Cardiac fibroblast (primary cell): ENCODE results near the gene ST7.
"Not testable (repeated sequence)": the region's sequence is repeated elsewhere in the genome, so short reads cannot be mapped to it uniquely, and the experiment has no call there.

Source experiments
- DNase-seq, 2 donors: peaks; one replicate each; pipeline versions ENCODE4 v3.0.0 to v3.0.0-alpha.2; 2010; ENCODE audit warnings: low read depth in 2 of 2
- H3K4me3 ChIP-seq, 2 donors: replicated peaks in 1 of 2; 1 replicate in 1 of 2; 2 replicates in 1 of 2; pipeline ENCODE4 v1.5.1; 2011; ENCODE audit warnings: low read depth in 2 of 2, low read length in 2 of 2, mild to moderate bottlenecking in 2 of 2, moderate library complexity in 1 of 2
- TF ChIP-seq, protein P1 (sequence below): IDR thresholded peaks from one replicate; pipeline ENCODE4 v1.5.1; 2011; ENCODE audit warnings: low read depth, mild to moderate bottlenecking, low read length, inconsistent platforms

ST7 gene

GRCh38 chr7:117237646-117238045 lies 284.3 kb downstream of the ST7 start:
- DNase-seq = no peak
- TF ChIP-seq, protein P1, sequence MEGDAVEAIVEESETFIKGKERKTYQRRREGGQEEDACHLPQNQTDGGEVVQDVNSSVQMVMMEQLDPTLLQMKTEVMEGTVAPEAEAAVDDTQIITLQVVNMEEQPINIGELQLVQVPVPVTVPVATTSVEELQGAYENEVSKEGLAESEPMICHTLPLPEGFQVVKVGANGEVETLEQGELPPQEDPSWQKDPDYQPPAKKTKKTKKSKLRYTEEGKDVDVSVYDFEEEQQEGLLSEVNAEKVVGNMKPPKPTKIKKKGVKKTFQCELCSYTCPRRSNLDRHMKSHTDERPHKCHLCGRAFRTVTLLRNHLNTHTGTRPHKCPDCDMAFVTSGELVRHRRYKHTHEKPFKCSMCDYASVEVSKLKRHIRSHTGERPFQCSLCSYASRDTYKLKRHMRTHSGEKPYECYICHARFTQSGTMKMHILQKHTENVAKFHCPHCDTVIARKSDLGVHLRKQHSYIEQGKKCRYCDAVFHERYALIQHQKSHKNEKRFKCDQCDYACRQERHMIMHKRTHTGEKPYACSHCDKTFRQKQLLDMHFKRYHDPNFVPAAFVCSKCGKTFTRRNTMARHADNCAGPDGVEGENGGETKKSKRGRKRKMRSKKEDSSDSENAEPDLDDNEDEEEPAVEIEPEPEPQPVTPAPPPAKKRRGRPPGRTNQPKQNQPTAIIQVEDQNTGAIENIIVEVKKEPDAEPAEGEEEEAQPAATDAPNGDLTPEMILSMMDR = no peak
- H3K4me3 ChIP-seq = no peak overlapping the region

DNA sequence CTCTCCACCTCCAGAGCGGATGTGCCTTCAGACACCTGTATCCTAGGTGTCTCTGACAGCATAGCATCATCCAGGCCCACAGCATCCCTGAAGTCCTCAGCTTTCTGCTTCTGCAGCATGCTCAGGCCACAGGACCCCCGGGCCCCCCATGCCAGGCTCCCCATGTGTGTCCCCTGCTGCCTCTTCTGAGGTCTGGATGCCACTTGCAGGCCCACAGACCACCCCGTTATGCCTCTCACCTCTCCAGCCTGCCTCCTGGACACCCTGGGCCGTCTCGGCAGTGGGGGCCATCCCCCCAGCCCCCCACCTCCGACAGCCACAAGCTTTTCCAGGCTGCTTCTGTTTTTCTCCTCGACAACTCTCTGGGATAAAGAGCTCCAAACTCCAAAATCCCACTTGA lies 285.2 kb downstream of the ST7 start:
- TF ChIP-seq, protein P1 = no peak
- no peak for DNase-seq
- no peak overlapping the region for H3K4me3 ChIP-seq

DNA sequence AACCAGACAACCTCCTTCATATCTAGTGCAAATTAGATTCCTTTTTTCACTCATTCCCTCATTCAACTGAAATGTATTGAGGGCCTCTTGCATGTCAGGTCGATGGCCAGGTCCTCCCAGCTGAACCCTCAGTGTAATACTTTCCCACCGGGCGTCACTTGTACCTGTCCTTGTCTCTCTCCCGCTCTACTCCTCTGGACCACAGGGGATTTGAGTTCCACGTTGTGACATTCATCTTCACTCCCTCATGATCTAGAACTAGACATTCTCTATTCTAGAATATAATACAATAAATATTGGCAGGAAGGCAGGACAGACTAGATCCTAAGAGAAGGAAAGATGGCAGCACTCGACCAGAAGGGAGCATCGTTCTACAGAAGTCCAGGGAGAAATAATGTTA lies 285.6 kb downstream of the ST7 start:
- H3K4me3 ChIP-seq = no peak overlapping the region
- DNase-seq = no peak
- TF ChIP-seq, protein P1 = no peak

GRCh38 chr7:117241088-117241487 lies 287.8 kb downstream of the ST7 start:
- no peak overlapping the region for H3K4me3 ChIP-seq
- no peak for DNase-seq
- TF ChIP-seq, protein P1 = no peak

DNA sequence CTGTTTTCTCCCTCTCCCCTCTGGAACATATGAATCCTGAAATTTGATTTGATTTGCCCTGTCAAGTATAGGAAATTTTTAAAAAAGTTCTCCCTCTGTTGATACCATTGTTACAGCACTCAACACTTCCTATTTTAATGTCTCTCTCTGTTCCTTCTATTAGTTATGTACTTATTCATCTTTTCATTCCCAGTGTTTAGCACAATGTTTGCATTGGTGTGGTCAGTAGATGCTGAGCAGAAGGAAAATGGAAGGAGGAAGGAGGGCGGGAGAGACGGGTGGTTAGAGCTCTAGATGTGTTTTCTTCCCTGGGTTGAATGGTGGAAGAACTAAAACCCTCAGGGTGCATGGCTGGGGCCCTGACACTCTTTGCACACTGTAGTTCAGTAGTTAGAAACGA lies 290.1 kb downstream of the ST7 start:
- no peak for DNase-seq
- TF ChIP-seq, protein P1 = no peak
- no peak overlapping the region for H3K4me3 ChIP-seq

- not testable (repeated sequence) for DNase-seq
These were observed 292.4 kb downstream of the ST7 start for GRCh38 chr7:117245703-117246102.

GRCh38 chr7:117247809-117248208 lies 294.5 kb downstream of the ST7 start:
- TF ChIP-seq, protein P1 = no peak
- no peak for DNase-seq
- H3K4me3 ChIP-seq = no peak overlapping the region

More at GRCh38 chr7:117245703-117246102, 292.4 kb downstream of the ST7 start:
- H3K4me3 ChIP-seq = not testable (repeated sequence)
